ENCODE data around the gene C2orf80.
"Not testable (repeated sequence)": the region's sequence is repeated elsewhere in the genome, so short reads cannot be mapped to it uniquely, and the experiment has no call there.

The C2orf80 gene

DNA sequence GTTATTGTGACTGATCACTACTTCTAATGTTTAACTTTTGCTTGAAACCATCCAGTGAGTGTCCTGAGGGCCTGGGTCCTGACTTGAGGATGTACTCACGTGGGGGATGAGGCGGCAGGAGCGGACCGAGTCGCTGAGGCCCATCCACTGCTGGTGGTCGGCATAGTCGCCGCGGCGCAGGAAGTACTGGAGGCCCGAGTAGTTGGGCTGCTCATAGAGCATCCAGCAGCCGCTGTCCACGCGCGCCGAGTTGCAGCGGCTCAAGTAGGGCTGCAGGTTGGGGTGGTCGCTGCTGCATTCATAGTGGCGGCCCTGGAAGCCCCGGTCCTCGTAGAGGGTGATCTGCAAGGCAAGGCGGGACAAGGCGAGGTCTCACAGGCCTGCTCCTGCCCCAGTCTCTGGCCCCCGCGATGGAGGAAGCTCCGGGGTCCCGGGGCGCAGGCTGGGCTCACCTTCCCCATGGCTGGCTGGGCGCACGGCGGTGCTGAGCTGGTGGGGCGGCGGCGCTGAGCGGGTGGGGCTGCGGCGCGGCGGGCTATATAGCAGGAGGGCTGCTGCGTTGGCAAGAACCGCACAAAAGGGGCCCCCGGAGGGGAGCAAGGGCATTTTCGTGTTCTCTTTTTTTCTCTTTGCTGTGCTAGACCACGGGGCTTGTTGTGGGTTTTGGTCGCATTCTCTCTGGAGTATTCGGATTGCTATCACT, 65.7 kb downstream of the C2orf80 start, which contains the start of gene CRYGD:
Gene CRYGD, minus strand, starts transcription at position 512 of the 703 bp plus-strand sequence. Its CDS starts 51 bp downstream, at position 461.
- not testable (repeated sequence) for H3K4me3 ChIP-seq (ENCODE audit: insufficient read depth, low read depth, low read length, poor library complexity, severe bottlenecking); H3K9me3 ChIP-seq (ENCODE audit: control insufficient read depth, low read length); H3K36me3 ChIP-seq (ENCODE audit: control insufficient read depth, insufficient read depth, low read length); H3K27me3 ChIP-seq (replicated peaks; ENCODE audit: control insufficient read depth, insufficient read depth, low read length, poor library complexity, severe bottlenecking); H3K27ac ChIP-seq (ENCODE audit: insufficient read depth, low read length, poor library complexity, severe bottlenecking); H3K4me1 ChIP-seq (ENCODE audit: control insufficient read depth, insufficient read depth, low read length, poor library complexity, severe bottlenecking); DNase-seq

DNA sequence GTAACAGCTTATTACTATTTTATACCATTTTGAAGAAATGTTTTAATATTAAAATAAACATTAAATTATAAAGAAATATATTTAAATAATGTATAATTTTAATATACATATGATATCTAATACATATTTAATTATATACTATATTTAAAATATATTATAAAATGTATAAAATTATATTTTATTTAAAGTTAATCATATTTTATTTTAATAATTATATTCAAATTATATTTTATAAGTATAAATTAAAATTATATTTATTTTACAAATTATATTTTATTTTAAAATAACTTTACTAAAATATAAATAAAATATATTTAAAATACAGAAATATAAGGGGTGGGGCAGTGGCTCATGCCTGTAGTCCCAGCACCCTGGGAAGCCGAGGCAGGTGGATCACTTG, 67.6 kb downstream of the C2orf80 start:
- H3K9me3 ChIP-seq (ENCODE audit: control insufficient read depth, low read length) = no peaks in the 10 kb centered on the region
- H3K27ac ChIP-seq (ENCODE audit: insufficient read depth, low read length, poor library complexity, severe bottlenecking) = no peak overlapping the region
- no peak for DNase-seq
- H3K36me3 ChIP-seq (ENCODE audit: control insufficient read depth, insufficient read depth, low read length) = no peaks in the 10 kb centered on the region
- no peaks in the 10 kb centered on the region for H3K27me3 ChIP-seq (replicated peaks; ENCODE audit: control insufficient read depth, insufficient read depth, low read length, poor library complexity, severe bottlenecking)
- no peaks in the 10 kb centered on the region for H3K4me1 ChIP-seq (ENCODE audit: control insufficient read depth, insufficient read depth, low read length, poor library complexity, severe bottlenecking)
- H3K4me3 ChIP-seq (ENCODE audit: insufficient read depth, low read depth, low read length, poor library complexity, severe bottlenecking) = no peak overlapping the region

- H3K9me3 ChIP-seq (ENCODE audit: control insufficient read depth, low read length) = no peaks in the 10 kb centered on the region
- no peak overlapping the region for H3K27ac ChIP-seq (ENCODE audit: insufficient read depth, low read length, poor library complexity, severe bottlenecking)
- H3K4me3 ChIP-seq (ENCODE audit: insufficient read depth, low read depth, low read length, poor library complexity, severe bottlenecking) = no peak overlapping the region
These were observed 70.9 kb downstream of the C2orf80 start for GRCh38 chr2:208118918-208119317.

DNA sequence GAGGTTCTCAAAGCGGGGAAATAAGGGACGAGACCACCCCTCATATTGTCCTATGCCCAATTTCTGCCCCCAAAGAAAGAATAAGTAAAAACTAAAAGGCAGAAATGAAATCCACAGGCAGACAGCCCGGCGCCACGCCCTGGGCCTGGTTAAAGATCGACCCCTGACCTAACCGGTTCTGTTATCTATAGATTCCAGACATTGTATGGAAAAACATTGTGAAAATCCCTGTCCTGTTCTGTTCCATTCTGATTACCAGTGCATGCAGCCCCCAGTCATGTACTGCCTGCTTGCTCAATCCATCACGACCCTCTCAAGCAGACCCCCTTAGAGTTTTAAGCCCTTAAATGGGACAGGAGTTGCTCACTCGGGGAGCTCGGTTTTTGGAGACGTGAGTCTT, 72.4 kb downstream of the C2orf80 start:
- H3K4me1 ChIP-seq (ENCODE audit: control insufficient read depth, insufficient read depth, low read length, poor library complexity, severe bottlenecking); H3K27ac ChIP-seq (ENCODE audit: insufficient read depth, low read length, poor library complexity, severe bottlenecking); H3K4me3 ChIP-seq (ENCODE audit: insufficient read depth, low read depth, low read length, poor library complexity, severe bottlenecking); H3K9me3 ChIP-seq (ENCODE audit: control insufficient read depth, low read length); DNase-seq; H3K36me3 ChIP-seq (ENCODE audit: control insufficient read depth, insufficient read depth, low read length); H3K27me3 ChIP-seq (replicated peaks; ENCODE audit: control insufficient read depth, insufficient read depth, low read length, poor library complexity, severe bottlenecking): not testable (repeated sequence)

More at GRCh38 chr2:208118918-208119317, 70.9 kb downstream of the C2orf80 start:
- Histone ChIP-seq H3K27me3 (replicated peaks; ENCODE audit: control insufficient read depth, insufficient read depth, low read length, poor library complexity, severe bottlenecking) (no peaks in the 10 kb centered on the region), H3K4me1 (ENCODE audit: control insufficient read depth, insufficient read depth, low read length, poor library complexity, severe bottlenecking) (no peaks in the 10 kb centered on the region), H3K36me3 (ENCODE audit: control insufficient read depth, insufficient read depth, low read length) (no peaks in the 10 kb centered on the region)
- no peak for DNase-seq

Measured in effector memory CD4-positive, alpha-beta T cell (primary cell).